ENCODE data around the gene CDC42EP4.

The CDC42EP4 gene

GRCh38 chr17:73251871-73252270, 59.9 kb downstream of the CDC42EP4 start:
- no peak for DNase-seq (ENCODE audit: low read depth)

GRCh38 chr17:73250851-73251640, 60.8 kb downstream of the CDC42EP4 start:
- no peak for DNase-seq (ENCODE audit: low read depth)

- DNase-seq (ENCODE audit: low read depth), result no peak
Measured at GRCh38 chr17:73249700-73250099, 62.1 kb downstream of the CDC42EP4 start.

- DNase-seq (ENCODE audit: low read depth), result no peak
Measured at GRCh38 chr17:73248532-73248931, 63.3 kb downstream of the CDC42EP4 start.

GRCh38 chr17:73247726-73248125, 64.1 kb downstream of the CDC42EP4 start:
- no peak for DNase-seq (ENCODE audit: low read depth)

- no peak for DNase-seq (ENCODE audit: low read depth)
Measured at GRCh38 chr17:73240561-73240960, 71.2 kb downstream of the CDC42EP4 start.

- no peak for DNase-seq (ENCODE audit: low read depth)
Measured at GRCh38 chr17:73237714-73238113, 74.1 kb downstream of the CDC42EP4 start.

GRCh38 chr17:73234736-73235135, 77.1 kb downstream of the CDC42EP4 start:
- no peak for DNase-seq (ENCODE audit: low read depth)
